ENCODE results near the gene GLIS1. TPM values are rescaled to one million over a fixed set of nuclear protein-coding genes. Genes with fewer than 3 reads are reported as not detected.

Gene GLIS1
- total and polyA plus RNA-seq, 2 of the 8 experiments (the other 6 are each of a cell fraction or from before 2014, with no cell fraction given), result 0.15 to 0.22 TPM

- TF ChIP-seq, protein P1, sequence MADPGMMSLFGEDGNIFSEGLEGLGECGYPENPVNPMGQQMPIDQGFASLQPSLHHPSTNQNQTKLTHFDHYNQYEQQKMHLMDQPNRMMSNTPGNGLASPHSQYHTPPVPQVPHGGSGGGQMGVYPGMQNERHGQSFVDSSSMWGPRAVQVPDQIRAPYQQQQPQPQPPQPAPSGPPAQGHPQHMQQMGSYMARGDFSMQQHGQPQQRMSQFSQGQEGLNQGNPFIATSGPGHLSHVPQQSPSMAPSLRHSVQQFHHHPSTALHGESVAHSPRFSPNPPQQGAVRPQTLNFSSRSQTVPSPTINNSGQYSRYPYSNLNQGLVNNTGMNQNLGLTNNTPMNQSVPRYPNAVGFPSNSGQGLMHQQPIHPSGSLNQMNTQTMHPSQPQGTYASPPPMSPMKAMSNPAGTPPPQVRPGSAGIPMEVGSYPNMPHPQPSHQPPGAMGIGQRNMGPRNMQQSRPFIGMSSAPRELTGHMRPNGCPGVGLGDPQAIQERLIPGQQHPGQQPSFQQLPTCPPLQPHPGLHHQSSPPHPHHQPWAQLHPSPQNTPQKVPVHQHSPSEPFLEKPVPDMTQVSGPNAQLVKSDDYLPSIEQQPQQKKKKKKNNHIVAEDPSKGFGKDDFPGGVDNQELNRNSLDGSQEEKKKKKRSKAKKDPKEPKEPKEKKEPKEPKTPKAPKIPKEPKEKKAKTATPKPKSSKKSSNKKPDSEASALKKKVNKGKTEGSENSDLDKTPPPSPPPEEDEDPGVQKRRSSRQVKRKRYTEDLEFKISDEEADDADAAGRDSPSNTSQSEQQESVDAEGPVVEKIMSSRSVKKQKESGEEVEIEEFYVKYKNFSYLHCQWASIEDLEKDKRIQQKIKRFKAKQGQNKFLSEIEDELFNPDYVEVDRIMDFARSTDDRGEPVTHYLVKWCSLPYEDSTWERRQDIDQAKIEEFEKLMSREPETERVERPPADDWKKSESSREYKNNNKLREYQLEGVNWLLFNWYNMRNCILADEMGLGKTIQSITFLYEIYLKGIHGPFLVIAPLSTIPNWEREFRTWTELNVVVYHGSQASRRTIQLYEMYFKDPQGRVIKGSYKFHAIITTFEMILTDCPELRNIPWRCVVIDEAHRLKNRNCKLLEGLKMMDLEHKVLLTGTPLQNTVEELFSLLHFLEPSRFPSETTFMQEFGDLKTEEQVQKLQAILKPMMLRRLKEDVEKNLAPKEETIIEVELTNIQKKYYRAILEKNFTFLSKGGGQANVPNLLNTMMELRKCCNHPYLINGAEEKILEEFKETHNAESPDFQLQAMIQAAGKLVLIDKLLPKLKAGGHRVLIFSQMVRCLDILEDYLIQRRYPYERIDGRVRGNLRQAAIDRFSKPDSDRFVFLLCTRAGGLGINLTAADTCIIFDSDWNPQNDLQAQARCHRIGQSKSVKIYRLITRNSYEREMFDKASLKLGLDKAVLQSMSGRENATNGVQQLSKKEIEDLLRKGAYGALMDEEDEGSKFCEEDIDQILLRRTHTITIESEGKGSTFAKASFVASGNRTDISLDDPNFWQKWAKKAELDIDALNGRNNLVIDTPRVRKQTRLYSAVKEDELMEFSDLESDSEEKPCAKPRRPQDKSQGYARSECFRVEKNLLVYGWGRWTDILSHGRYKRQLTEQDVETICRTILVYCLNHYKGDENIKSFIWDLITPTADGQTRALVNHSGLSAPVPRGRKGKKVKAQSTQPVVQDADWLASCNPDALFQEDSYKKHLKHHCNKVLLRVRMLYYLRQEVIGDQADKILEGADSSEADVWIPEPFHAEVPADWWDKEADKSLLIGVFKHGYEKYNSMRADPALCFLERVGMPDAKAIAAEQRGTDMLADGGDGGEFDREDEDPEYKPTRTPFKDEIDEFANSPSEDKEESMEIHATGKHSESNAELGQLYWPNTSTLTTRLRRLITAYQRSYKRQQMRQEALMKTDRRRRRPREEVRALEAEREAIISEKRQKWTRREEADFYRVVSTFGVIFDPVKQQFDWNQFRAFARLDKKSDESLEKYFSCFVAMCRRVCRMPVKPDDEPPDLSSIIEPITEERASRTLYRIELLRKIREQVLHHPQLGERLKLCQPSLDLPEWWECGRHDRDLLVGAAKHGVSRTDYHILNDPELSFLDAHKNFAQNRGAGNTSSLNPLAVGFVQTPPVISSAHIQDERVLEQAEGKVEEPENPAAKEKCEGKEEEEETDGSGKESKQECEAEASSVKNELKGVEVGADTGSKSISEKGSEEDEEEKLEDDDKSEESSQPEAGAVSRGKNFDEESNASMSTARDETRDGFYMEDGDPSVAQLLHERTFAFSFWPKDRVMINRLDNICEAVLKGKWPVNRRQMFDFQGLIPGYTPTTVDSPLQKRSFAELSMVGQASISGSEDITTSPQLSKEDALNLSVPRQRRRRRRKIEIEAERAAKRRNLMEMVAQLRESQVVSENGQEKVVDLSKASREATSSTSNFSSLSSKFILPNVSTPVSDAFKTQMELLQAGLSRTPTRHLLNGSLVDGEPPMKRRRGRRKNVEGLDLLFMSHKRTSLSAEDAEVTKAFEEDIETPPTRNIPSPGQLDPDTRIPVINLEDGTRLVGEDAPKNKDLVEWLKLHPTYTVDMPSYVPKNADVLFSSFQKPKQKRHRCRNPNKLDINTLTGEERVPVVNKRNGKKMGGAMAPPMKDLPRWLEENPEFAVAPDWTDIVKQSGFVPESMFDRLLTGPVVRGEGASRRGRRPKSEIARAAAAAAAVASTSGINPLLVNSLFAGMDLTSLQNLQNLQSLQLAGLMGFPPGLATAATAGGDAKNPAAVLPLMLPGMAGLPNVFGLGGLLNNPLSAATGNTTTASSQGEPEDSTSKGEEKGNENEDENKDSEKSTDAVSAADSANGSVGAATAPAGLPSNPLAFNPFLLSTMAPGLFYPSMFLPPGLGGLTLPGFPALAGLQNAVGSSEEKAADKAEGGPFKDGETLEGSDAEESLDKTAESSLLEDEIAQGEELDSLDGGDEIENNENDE (IDR thresholded peaks at IDR 0.05; ENCODE audit: insufficient replicate concordance, low read length), result no peak
- TF ChIP-seq SUZ12 (IDR thresholded peaks at IDR 0.05; ENCODE audit: low read length) (no peak), POU5F1 (IDR thresholded peaks at IDR 0.05; ENCODE audit: low read depth, low read length) (no peak), SP1 (IDR thresholded peaks at IDR 0.05; ENCODE audit: low read depth, low read length) (no peak), RAD21 (IDR thresholded peaks at IDR 0.05 in 1 of 2, conservative IDR thresholded peaks at IDR 0.05 in 1 of 2; ENCODE audit: low read depth in 2 of 2, low read length in 2 of 2) (peak; percentile 26 to 33), FOSL1 (IDR thresholded peaks at IDR 0.05; ENCODE audit: insufficient read depth, low read depth, low read length) (no peak), MAFK (IDR thresholded peaks at IDR 0.05; ENCODE audit: low read depth, low read length) (no peak), MAX (IDR thresholded peaks at IDR 0.05) (no peak), TAF1 (IDR thresholded peaks at IDR 0.05; ENCODE audit: low read depth, low read length) (no peak), RFX5 (IDR thresholded peaks at IDR 0.05; ENCODE audit: borderline replicate concordance, low read depth, low read length) (no peak)
These were observed 102.3 kb downstream of the GLIS1 start (continued) for GRCh38 chr1:53636621-53637171.

All from H1 (cell line).